Spleen (tissue), 11 donors: ENCODE results near the gene ASF1A. TPM values are rescaled to one million over a fixed set of nuclear protein-coding genes. Genes with fewer than 3 reads are reported as not detected.

Source experiments
- DNase-seq: peaks from one replicate; pipeline ENCODE4 v3.0.0-alpha.2; 2020
- H3K27ac ChIP-seq, 8 donors: fragments of 200-600 bp; sonication (generic) in 7 of 8; 1 replicate in 4 of 8; 2 replicates in 4 of 8; pipeline versions ENCODE4 v1.5.0 to v1.8.0; 2016 to 2021; ENCODE audit warnings: inconsistent platforms in 4 of 8, mild to moderate bottlenecking in 4 of 8, moderate library complexity in 1 of 8
- H3K27me3 ChIP-seq, 7 donors: fragments of 200-600 bp; sonication (generic) in 6 of 7; replicated peaks in 1 of 7; 1 replicate in 4 of 7; 2 replicates in 3 of 7; pipeline versions ENCODE4 v1.5.0 to v1.8.0; 2016 to 2021; ENCODE audit warnings: inconsistent platforms in 3 of 7, mild to moderate bottlenecking in 1 of 7
- H3K36me3 ChIP-seq, 6 donors: fragments of 200-600 bp; sonication (generic) in 5 of 6; 1 replicate in 4 of 6; 2 replicates in 2 of 6; pipeline versions ENCODE4 v1.5.0 to v1.8.0; 2016 to 2021; ENCODE audit warnings: inconsistent platforms in 2 of 6
- H3K4me1 ChIP-seq, 6 donors: fragments of 200-600 bp; sonication (generic) in 5 of 6; 1 replicate in 3 of 6; 2 replicates in 3 of 6; pipeline versions ENCODE4 v1.5.0 to v1.8.0; 2016 to 2021; ENCODE audit warnings: inconsistent platforms in 3 of 6
- H3K4me3 ChIP-seq, 8 donors: fragments of 200-600 bp; sonication (generic) in 7 of 8; 1 replicate in 4 of 8; 2 replicates in 4 of 8; pipeline versions ENCODE4 v1.5.0 to v1.8.0; 2016 to 2021; ENCODE audit warnings: inconsistent platforms in 4 of 8, mild to moderate bottlenecking in 4 of 8, moderate library complexity in 2 of 8
- H3K9me3 ChIP-seq, 8 donors: fragments of 200-600 bp; sonication (generic) in 7 of 8; 1 replicate in 4 of 8; 2 replicates in 4 of 8; pipeline versions ENCODE4 v1.5.0 to v1.8.0; 2016 to 2021; ENCODE audit warnings: inconsistent platforms in 4 of 8
- POLR2A ChIP-seq, 3 donors: fragments of 450-650 bp; IDR thresholded peaks; one replicate each; pipeline ENCODE4 v1.5.1; 2017; ENCODE audit warnings: antibody characterized with exemption in 3 of 3, mild to moderate bottlenecking in 1 of 3
- POLR2AphosphoS5 ChIP-seq, 3 donors: sonication (generic); formaldehyde crosslinking; IDR thresholded peaks; one replicate each; pipeline ENCODE4 v1.5.1; 2017; ENCODE audit warnings: antibody characterized with exemption in 3 of 3
- WGBS, 5 donors: extraction: QIAGEN DNeasy Blood & Tissue Kit in 3 of 5; methylation state at CpG; one replicate each; pipeline versions ENCODE4 v1.1.5 to v1.1.7; 2013 to 2018; 5-methylcytosine and 5-hydroxymethylcytosine counted together
- intact Hi-C: fragments of 100-400 bp; cut with DNase I; formaldehyde crosslinking; loops from one replicate; pipeline ENCODE4 v1.15.0; 2023; ENCODE audit warnings: low total_unique reads
- polyA plus RNA-seq, 3 donors: library from polyadenylated mRNA; stranded (reverse); fragments of 200-250 nt; gene quantifications; one replicate each; pipeline ENCODE4 v1.2.1, GENCODE V29; 2013
- total RNA-seq, 7 donors: library from RNA; depleted of rRNA in 3 of 7; stranded (reverse); fragments of >200 nt in 3 of 7; fragmentation: NEBNext Ultra II Directional in 4 of 7; extraction: Animal tissue kit (Norgen Biotek cat#: 25700) in 4 of 7; gene quantifications; one replicate each; pipeline versions ENCODE4 v1.1.0 to v1.2.1, GENCODE V29; 2016 to 2021
- TF ChIP-seq, protein P1 (sequence below), 11 experiments: fragments of 200-600 bp in 7 of 11; fragments of 450-650 bp in 4 of 11; sonication (generic) in 4 of 11; IDR thresholded peaks in 8 of 11; conservative IDR thresholded peaks in 3 of 11; 1 replicate in 7 of 11; 2 replicates in 4 of 11; pipeline versions ENCODE4 v1.4.0 to v1.8.0; 2016 to 2021; ENCODE audit warnings: antibody characterized with exemption in 11 of 11, inconsistent platforms in 4 of 11, mild to moderate bottlenecking in 1 of 11
- donor health status: healthy with polysubstance abuse.
- donor health status: DM: no; HTN: no; CAD: no; lungs with moderate emphysema.
- donor health status: DM: no; HTN: no; CAD: no.
- donor health status: Bipolar disorder and iron deficiency.
- donor health status: healthy.
- donor health status: DM: no; HTN: no; CAD: no.
- donor health status: DM: yes; HTN: yes; CAD: no.

Gene ASF1A
- total and polyA plus RNA-seq, 10 donors, result 16.3 to 27.2 (median 17.2) TPM

DNA sequence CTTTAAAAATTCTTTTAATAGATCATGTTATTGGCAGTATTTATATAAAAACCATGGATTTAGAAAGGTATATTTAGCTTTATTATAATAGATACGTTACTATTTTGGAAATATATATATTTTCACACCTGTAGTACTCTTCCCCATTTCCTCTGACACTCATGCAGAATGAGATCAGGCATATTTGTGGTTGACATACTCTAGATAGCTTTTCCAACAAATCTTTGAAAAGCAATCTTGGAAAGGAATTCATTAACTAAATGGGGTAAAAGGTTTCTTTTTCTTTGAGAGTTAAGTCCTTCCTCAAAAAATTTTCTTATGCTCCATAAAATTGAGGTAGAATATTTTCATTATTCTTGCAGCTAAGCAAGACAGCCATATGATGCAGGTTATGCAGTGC, 14.5 kb downstream of the ASF1A start:
- DNase-seq, result no peak
- H3K27ac ChIP-seq, result no peak overlapping the region
- H3K27me3 ChIP-seq, result no peaks in the 10 kb centered on the region
- WGBS, 5 donors, result 86 to 93% (median 90%) methylated on average over 1 of the region's 1 CpG
- H3K4me3 ChIP-seq, result no peak overlapping the region
- TF ChIP-seq, protein P1, sequence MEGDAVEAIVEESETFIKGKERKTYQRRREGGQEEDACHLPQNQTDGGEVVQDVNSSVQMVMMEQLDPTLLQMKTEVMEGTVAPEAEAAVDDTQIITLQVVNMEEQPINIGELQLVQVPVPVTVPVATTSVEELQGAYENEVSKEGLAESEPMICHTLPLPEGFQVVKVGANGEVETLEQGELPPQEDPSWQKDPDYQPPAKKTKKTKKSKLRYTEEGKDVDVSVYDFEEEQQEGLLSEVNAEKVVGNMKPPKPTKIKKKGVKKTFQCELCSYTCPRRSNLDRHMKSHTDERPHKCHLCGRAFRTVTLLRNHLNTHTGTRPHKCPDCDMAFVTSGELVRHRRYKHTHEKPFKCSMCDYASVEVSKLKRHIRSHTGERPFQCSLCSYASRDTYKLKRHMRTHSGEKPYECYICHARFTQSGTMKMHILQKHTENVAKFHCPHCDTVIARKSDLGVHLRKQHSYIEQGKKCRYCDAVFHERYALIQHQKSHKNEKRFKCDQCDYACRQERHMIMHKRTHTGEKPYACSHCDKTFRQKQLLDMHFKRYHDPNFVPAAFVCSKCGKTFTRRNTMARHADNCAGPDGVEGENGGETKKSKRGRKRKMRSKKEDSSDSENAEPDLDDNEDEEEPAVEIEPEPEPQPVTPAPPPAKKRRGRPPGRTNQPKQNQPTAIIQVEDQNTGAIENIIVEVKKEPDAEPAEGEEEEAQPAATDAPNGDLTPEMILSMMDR (IDR thresholded peaks at IDR 0.05 in 8 of 11, conservative IDR thresholded peaks at IDR 0.05 in 3 of 11), result no peak
- TF ChIP-seq POLR2A (IDR thresholded peaks at IDR 0.05) (no peak), POLR2AphosphoS5 (IDR thresholded peaks at IDR 0.05) (no peak)
- no peaks in the 10 kb centered on the region for H3K9me3 ChIP-seq
- intact Hi-C loops, result no loop called here
- H3K4me1 ChIP-seq, result peaks cover 0 to 4% (median 0%) of the 10 kb centered on the region in 6 donors
- H3K36me3 ChIP-seq, result peaks cover 0 to 100% (median 71%) of the 10 kb centered on the region in 6 donors

DNA sequence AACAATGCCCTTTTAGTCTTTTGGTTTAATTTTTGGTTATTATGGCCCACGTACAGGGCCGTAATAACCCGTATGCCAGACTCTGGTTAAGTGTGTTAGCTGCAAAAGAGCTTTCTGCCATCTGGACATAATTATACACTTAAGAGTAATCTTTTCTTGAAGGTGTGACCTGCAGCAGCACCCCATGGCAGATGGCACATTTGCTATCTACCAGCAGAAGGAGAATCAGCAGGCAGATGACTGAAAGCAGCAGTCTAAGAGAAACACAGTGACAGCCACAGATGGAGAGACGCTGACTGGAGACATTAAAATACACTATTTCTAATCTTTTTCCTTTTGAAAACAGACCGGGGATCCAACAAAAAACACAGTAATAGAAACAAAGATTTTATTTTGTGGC, 18.7 kb downstream of the ASF1A start:
- H3K4me1 ChIP-seq, result no peaks in the 10 kb centered on the region
- no peak overlapping the region for H3K27ac ChIP-seq
- H3K9me3 ChIP-seq, result no peaks in the 10 kb centered on the region
- H3K4me3 ChIP-seq, result no peak overlapping the region
- WGBS, 5 donors, result 92 to 99% (median 95%) methylated on average over 5 of the region's 5 CpGs
- peaks cover 0 to 100% (median 76%) of the 10 kb centered on the region in 6 donors for H3K36me3 ChIP-seq
- H3K27me3 ChIP-seq, result no peaks in the 10 kb centered on the region
- no peak for TF ChIP-seq POLR2AphosphoS5 (IDR thresholded peaks at IDR 0.05)
- TF ChIP-seq, protein P1 (IDR thresholded peaks at IDR 0.05 in 8 of 11, conservative IDR thresholded peaks at IDR 0.05 in 3 of 11), result no peak
- TF ChIP-seq POLR2A (IDR thresholded peaks at IDR 0.05), result no peak
- DNase-seq, result no peak
- intact Hi-C loops, result no loop called here

DNA sequence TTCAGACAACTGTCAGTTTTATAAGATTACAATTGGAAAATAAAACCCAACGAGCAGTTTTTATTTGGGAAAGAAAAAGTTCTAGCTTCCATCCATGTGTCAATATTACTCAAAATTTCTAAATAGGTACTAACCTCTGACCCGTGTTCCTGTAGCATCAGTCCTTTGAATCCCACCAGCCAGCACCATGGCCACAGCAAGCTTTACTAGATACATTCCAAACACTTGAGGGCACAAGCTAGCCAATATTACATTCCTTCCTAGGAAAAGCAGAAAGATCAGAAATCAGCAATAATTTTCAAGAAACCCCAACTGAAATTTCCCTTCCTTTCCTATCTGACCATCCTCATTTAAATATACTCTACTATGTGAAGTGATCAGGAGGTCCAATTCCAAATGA, 19.2 kb downstream of the ASF1A start:
- no peak overlapping the region for H3K4me3 ChIP-seq
- TF ChIP-seq POLR2AphosphoS5 (IDR thresholded peaks at IDR 0.05) (no peak), POLR2A (IDR thresholded peaks at IDR 0.05) (no peak)
- TF ChIP-seq, protein P1 (IDR thresholded peaks at IDR 0.05 in 8 of 11, conservative IDR thresholded peaks at IDR 0.05 in 3 of 11), result no peak
- H3K9me3 ChIP-seq, result no peaks in the 10 kb centered on the region
- H3K27me3 ChIP-seq, result no peaks in the 10 kb centered on the region
- intact Hi-C loops, result no loop called here
- H3K4me1 ChIP-seq, result no peaks in the 10 kb centered on the region
- no peak for DNase-seq
- peaks cover 0 to 100% (median 74%) of the 10 kb centered on the region in 6 donors for H3K36me3 ChIP-seq
- 85 to 97% (median 91%) methylated on average over 2 of the region's 2 CpGs for WGBS, 5 donors
- no peak overlapping the region for H3K27ac ChIP-seq

- Histone ChIP-seq H3K9me3 (no peaks in the 10 kb centered on the region), H3K27me3 (no peaks in the 10 kb centered on the region), H3K36me3 (peaks cover 0 to 97% (median 67%) of the 10 kb centered on the region in 6 donors), H3K4me3 (no peak overlapping the region), H3K4me1 (no peaks in the 10 kb centered on the region), H3K27ac (no peak overlapping the region)
- TF ChIP-seq, protein P1 (IDR thresholded peaks at IDR 0.05 in 8 of 11, conservative IDR thresholded peaks at IDR 0.05 in 3 of 11), result no peak
- TF ChIP-seq POLR2AphosphoS5 (IDR thresholded peaks at IDR 0.05), result no peak
- no peak for TF ChIP-seq POLR2A (IDR thresholded peaks at IDR 0.05)
- no peak for DNase-seq
- intact Hi-C loops, result no loop called here
These were observed 20.6 kb downstream of the ASF1A start for GRCh38 chr6:118914598-118914997.
